ENCODE results near the gene CSHL1.
"Not testable (repeated sequence)": the region's sequence is repeated elsewhere in the genome, so short reads cannot be mapped to it uniquely, and the experiment has no call there.

CSHL1 gene

GRCh38 chr17:63917646-63918045 is 6.6 kb upstream of the CSHL1 start:
- no peak for DNase-seq

GRCh38 chr17:63917206-63917605 is 6.1 kb upstream of the CSHL1 start:
- not testable (repeated sequence) for DNase-seq

GRCh38 chr17:63916566-63917185 is 5.6 kb upstream of the CSHL1 start:
- no peak for DNase-seq

- DNase-seq: not testable (repeated sequence)
Observed at GRCh38 chr17:63915753-63916152, 4.7 kb upstream of the CSHL1 start.

- DNase-seq: no peak
Observed at GRCh38 chr17:63914471-63914870, 3.4 kb upstream of the CSHL1 start.

GRCh38 chr17:63911657-63912100 is 621 bp upstream of the CSHL1 start:
- no peak for DNase-seq

- no peak for DNase-seq
Observed at GRCh38 chr17:63910096-63910495, 962 bp downstream of the CSHL1 start.

GRCh38 chr17:63909586-63909985 is 1.5 kb downstream of the CSHL1 start:
- not testable (repeated sequence) for DNase-seq

- not testable (repeated sequence) for DNase-seq
Observed at GRCh38 chr17:63907161-63907778, 3.8 kb downstream of the CSHL1 start.

- DNase-seq: not testable (repeated sequence)
Observed at GRCh38 chr17:63904796-63905195, 6.3 kb downstream of the CSHL1 start.

GRCh38 chr17:63903787-63904201 is 7.3 kb downstream of the CSHL1 start:
- not testable (repeated sequence) for DNase-seq

- not testable (repeated sequence) for DNase-seq
Observed at GRCh38 chr17:63901971-63902370, 9.1 kb downstream of the CSHL1 start.

GRCh38 chr17:63898899-63899798 is 11.9 kb downstream of the CSHL1 start:
- not testable (repeated sequence) for DNase-seq

- DNase-seq: not testable (repeated sequence)
Observed at GRCh38 chr17:63896524-63897354, 14.3 kb downstream of the CSHL1 start, which contains the start of gene CSH1. TSS of gene CSH1 (minus strand) at chr17:63896574. CDS start at chr17:63896511, 63 bp downstream.

GRCh38 chr17:63894821-63895220 is 16.2 kb downstream of the CSHL1 start:
- not testable (repeated sequence) for DNase-seq

- DNase-seq: not testable (repeated sequence)
Observed at GRCh38 chr17:63894021-63894420, 17.0 kb downstream of the CSHL1 start.

GRCh38 chr17:63892316-63893037 is 18.6 kb downstream of the CSHL1 start:
- DNase-seq: not testable (repeated sequence)

GRCh38 chr17:63889026-63889848 is 21.8 kb downstream of the CSHL1 start:
- not testable (repeated sequence) for DNase-seq

- DNase-seq: not testable (repeated sequence)
Observed at GRCh38 chr17:63885119-63885518, 25.9 kb downstream of the CSHL1 start.

- not testable (repeated sequence) for DNase-seq
Observed at GRCh38 chr17:63882626-63883126, 28.4 kb downstream of the CSHL1 start.
